Measurements from ENCODE around the gene OLA1.

OLA1 gene

GRCh38 chr2:174054926-174055325 lies 193.4 kb downstream of the OLA1 start:
- Histone ChIP-seq H3K4me1 (ENCODE audit: low read depth, poor library complexity, severe bottlenecking) (no peaks in the 10 kb centered on the region), H2AFZ (ENCODE audit: low read depth) (no peak overlapping the region), H3K27me3 (ENCODE audit: insufficient read depth, low read depth) (no peaks in the 10 kb centered on the region), H4K20me1 (ENCODE audit: insufficient read depth) (no peaks in the 10 kb centered on the region), H3K9ac (no peak overlapping the region), H3K36me3 (ENCODE audit: insufficient read depth) (no peaks in the 10 kb centered on the region), H3K79me2 (ENCODE audit: insufficient read depth, low read depth) (no peaks in the 10 kb centered on the region), H3K27ac (no peak overlapping the region), H3K4me2 (no peak overlapping the region), H3K4me3 (IDR thresholded peaks at IDR 0.05; ENCODE audit: insufficient read depth, low read depth, low read length) (no peak overlapping the region)
- TF ChIP-seq CTCF (conservative IDR thresholded peaks at IDR 0.05; ENCODE audit: low read depth, low read length), result no peak

GRCh38 chr2:174053355-174054151 lies 194.8 kb downstream of the OLA1 start:
- Histone ChIP-seq H3K9ac (no peak overlapping the region), H3K79me2 (ENCODE audit: insufficient read depth, low read depth) (no peaks in the 10 kb centered on the region), H3K36me3 (ENCODE audit: insufficient read depth) (no peaks in the 10 kb centered on the region), H4K20me1 (ENCODE audit: insufficient read depth) (no peaks in the 10 kb centered on the region), H3K27ac (no peak overlapping the region), H3K4me1 (ENCODE audit: low read depth, poor library complexity, severe bottlenecking) (no peaks in the 10 kb centered on the region), H3K4me2 (no peak overlapping the region), H3K4me3 (IDR thresholded peaks at IDR 0.05; ENCODE audit: insufficient read depth, low read depth, low read length) (no peak overlapping the region), H2AFZ (ENCODE audit: low read depth) (no peak overlapping the region), H3K27me3 (ENCODE audit: insufficient read depth, low read depth) (no peaks in the 10 kb centered on the region)
- TF ChIP-seq CTCF (conservative IDR thresholded peaks at IDR 0.05; ENCODE audit: low read depth, low read length), result no peak

GRCh38 chr2:174052584-174052976 lies 195.8 kb downstream of the OLA1 start:
- Histone ChIP-seq H3K27me3 (ENCODE audit: insufficient read depth, low read depth) (no peaks in the 10 kb centered on the region), H2AFZ (ENCODE audit: low read depth) (no peak overlapping the region), H3K9ac (no peak overlapping the region), H3K36me3 (ENCODE audit: insufficient read depth) (no peaks in the 10 kb centered on the region), H3K27ac (no peak overlapping the region), H3K79me2 (ENCODE audit: insufficient read depth, low read depth) (no peaks in the 10 kb centered on the region), H3K4me3 (IDR thresholded peaks at IDR 0.05; ENCODE audit: insufficient read depth, low read depth, low read length) (no peak overlapping the region), H3K4me2 (no peak overlapping the region), H3K4me1 (ENCODE audit: low read depth, poor library complexity, severe bottlenecking) (no peaks in the 10 kb centered on the region), H4K20me1 (ENCODE audit: insufficient read depth) (no peaks in the 10 kb centered on the region)
- no peak for TF ChIP-seq CTCF (conservative IDR thresholded peaks at IDR 0.05; ENCODE audit: low read depth, low read length)

- Histone ChIP-seq H3K4me1 (ENCODE audit: low read depth, poor library complexity, severe bottlenecking) (no peaks in the 10 kb centered on the region), H3K4me3 (IDR thresholded peaks at IDR 0.05; ENCODE audit: insufficient read depth, low read depth, low read length) (no peak overlapping the region), H3K9ac (no peak overlapping the region), H3K79me2 (ENCODE audit: insufficient read depth, low read depth) (no peaks in the 10 kb centered on the region), H4K20me1 (ENCODE audit: insufficient read depth) (no peaks in the 10 kb centered on the region), H3K4me2 (no peak overlapping the region), H3K27me3 (ENCODE audit: insufficient read depth, low read depth) (no peaks in the 10 kb centered on the region), H2AFZ (ENCODE audit: low read depth) (no peak overlapping the region), H3K36me3 (ENCODE audit: insufficient read depth) (no peaks in the 10 kb centered on the region), H3K27ac (no peak overlapping the region)
- no peak for TF ChIP-seq CTCF (conservative IDR thresholded peaks at IDR 0.05; ENCODE audit: low read depth, low read length)
Measured at GRCh38 chr2:174051741-174052583, 196.4 kb downstream of the OLA1 start.

All from KMS-11 (cell line).